Body of pancreas (tissue), 4 donors: ENCODE results near the gene MAML3. TPM values are rescaled to one million over a fixed set of nuclear protein-coding genes. Genes with fewer than 3 reads are reported as not detected.

Experiments
- ATAC-seq: fragments of 150-250 bp; one replicate; pipeline ENCODE4 v1.9.1; 2016
- DNase-seq, 4 donors: peaks; one replicate each; pipeline ENCODE4 v3.0.0-alpha.2; 2019
- H3K27ac ChIP-seq, 4 donors: fragments of 200-600 bp; sonication (generic); 1 replicate in 3 of 4; 2 replicates in 1 of 4; pipeline versions ENCODE4 v1.5.1 to v1.6.1; 2016 to 2019; ENCODE audit warnings: mild to moderate bottlenecking in 1 of 4, mixed read lengths in 1 of 4, moderate library complexity in 1 of 4
- H3K27me3 ChIP-seq, 2 donors: fragments of 200-600 bp; sonication (generic); one replicate each; pipeline ENCODE4 v1.6.0; 2016; ENCODE audit warnings: mild to moderate bottlenecking in 1 of 2
- H3K36me3 ChIP-seq, 2 donors: fragments of 200-600 bp; sonication (generic); replicated peaks in 1 of 2; 2 replicates each; pipeline ENCODE4 v1.5.1; 2016; ENCODE audit warnings: low read depth in 2 of 2; ENCODE audit not compliant: insufficient read depth in 1 of 2
- H3K4me1 ChIP-seq: fragments of 200-600 bp; sonication (generic); one replicate; pipeline ENCODE4 v1.6.0; 2016
- H3K4me3 ChIP-seq, 2 donors: fragments of 200-600 bp; sonication (generic); 1 replicate in 1 of 2; 2 replicates in 1 of 2; pipeline ENCODE4 v1.5.1; 2016 to 2019
- H3K9me3 ChIP-seq, 3 donors: fragments of 200-600 bp; sonication (generic); 1 replicate in 2 of 3; 2 replicates in 1 of 3; pipeline ENCODE4 v1.5.1; 2016
- POLR2A ChIP-seq, 3 donors: fragments of 450-650 bp; IDR thresholded peaks; one replicate each; pipeline ENCODE4 v1.6.1; 2016; ENCODE audit warnings: antibody characterized with exemption in 3 of 3, mild to moderate bottlenecking in 2 of 3
- WGBS, 2 donors: methylation state at CpG; one replicate each; pipeline ENCODE4 v1.1.5; 2017; 5-methylcytosine and 5-hydroxymethylcytosine counted together
- intact Hi-C: fragments of 100-400 bp; cut with DNase I; formaldehyde crosslinking; loops from one replicate; pipeline ENCODE4 v1.15.1; 2023
- total RNA-seq, 2 donors: library from RNA; depleted of rRNA; stranded (reverse); fragments of >200 nt; gene quantifications; one replicate each; pipeline ENCODE4 v1.1.0, GENCODE V29; 2016
- TF ChIP-seq, protein P1 (sequence below), 7 experiments: fragments of 450-650 bp in 4 of 7; fragments of 200-600 bp in 3 of 7; sonication (generic) in 3 of 7; IDR thresholded peaks; one replicate each; pipeline ENCODE4 v1.5.1; 2016 to 2019; ENCODE audit warnings: antibody characterized with exemption in 7 of 7

Gene MAML3
- total RNA-seq, 2 donors from 2014 or later = 11.2 to 11.4 TPM

DNA sequence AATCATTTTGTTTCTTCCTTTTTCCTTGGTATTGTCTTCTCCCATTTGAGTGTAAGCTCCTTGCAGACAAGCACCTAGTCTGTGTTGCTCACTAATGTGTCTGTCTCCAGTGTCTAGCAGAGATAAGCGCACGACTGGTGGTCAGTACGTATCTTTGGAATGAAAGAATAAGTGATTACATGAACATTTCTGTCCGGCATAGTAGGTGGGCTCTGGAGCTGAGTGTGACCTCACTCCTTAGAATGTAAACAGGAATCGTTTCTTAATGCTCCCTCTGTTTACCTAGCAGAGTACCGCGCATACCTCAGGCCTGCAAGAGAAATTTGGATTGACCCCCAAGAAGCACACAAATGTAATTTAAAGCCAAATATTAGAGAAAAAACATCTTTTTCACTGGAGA lies 235.4 kb downstream of the MAML3 start:
- peaks cover 90% of the 10 kb centered on the region for H3K4me1 ChIP-seq
- no peak for ATAC-seq
- DNase-seq = no peak
- peak overlapping the region in 3 of 4 donors; percentile 54 to 81 (median 70) for H3K27ac ChIP-seq
- WGBS, 2 donors = 71 to 78% methylated on average over 7 of the region's 7 CpGs
- H3K4me3 ChIP-seq = no peak overlapping the region
- no peaks in the 10 kb centered on the region for H3K36me3 ChIP-seq
- no peaks in the 10 kb centered on the region for H3K27me3 ChIP-seq
- TF ChIP-seq, protein P1, sequence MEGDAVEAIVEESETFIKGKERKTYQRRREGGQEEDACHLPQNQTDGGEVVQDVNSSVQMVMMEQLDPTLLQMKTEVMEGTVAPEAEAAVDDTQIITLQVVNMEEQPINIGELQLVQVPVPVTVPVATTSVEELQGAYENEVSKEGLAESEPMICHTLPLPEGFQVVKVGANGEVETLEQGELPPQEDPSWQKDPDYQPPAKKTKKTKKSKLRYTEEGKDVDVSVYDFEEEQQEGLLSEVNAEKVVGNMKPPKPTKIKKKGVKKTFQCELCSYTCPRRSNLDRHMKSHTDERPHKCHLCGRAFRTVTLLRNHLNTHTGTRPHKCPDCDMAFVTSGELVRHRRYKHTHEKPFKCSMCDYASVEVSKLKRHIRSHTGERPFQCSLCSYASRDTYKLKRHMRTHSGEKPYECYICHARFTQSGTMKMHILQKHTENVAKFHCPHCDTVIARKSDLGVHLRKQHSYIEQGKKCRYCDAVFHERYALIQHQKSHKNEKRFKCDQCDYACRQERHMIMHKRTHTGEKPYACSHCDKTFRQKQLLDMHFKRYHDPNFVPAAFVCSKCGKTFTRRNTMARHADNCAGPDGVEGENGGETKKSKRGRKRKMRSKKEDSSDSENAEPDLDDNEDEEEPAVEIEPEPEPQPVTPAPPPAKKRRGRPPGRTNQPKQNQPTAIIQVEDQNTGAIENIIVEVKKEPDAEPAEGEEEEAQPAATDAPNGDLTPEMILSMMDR (IDR thresholded peaks at IDR 0.05) = no peak
- TF ChIP-seq POLR2A (IDR thresholded peaks at IDR 0.05) = no peak
- H3K9me3 ChIP-seq = no peaks in the 10 kb centered on the region
- intact Hi-C loops = no loop called here

DNA sequence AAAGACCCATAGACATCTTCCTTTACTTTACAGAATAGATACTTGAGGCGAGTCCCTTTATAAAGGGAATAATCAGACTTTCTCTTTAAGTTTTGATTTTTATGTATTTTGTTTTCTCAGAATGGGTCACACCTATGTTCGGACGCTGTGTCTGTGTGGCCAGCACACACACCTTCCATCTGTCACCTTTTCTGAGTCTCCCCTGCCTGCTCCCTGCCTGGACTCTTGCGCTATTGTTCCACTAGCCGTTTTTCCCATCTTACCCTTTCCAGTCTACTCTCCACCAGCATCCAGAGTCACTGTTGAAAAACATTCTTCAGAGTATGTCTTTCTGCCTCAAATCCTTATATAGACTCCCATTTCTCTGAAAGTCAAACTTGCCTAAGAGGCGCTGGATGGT lies 236.1 kb downstream of the MAML3 start:
- peaks cover 92% of the 10 kb centered on the region for H3K4me1 ChIP-seq
- no peaks in the 10 kb centered on the region for H3K9me3 ChIP-seq
- intact Hi-C loops = no loop called here
- H3K27me3 ChIP-seq = no peaks in the 10 kb centered on the region
- peak overlapping the region in 3 of 4 donors; percentile 54 to 81 (median 70) for H3K27ac ChIP-seq
- DNase-seq (no peak), ATAC-seq (no peak)
- WGBS, 2 donors = 92 to 97% methylated on average over 6 of the region's 6 CpGs
- no peaks in the 10 kb centered on the region for H3K36me3 ChIP-seq
- H3K4me3 ChIP-seq = no peak overlapping the region
- TF ChIP-seq, protein P1 (IDR thresholded peaks at IDR 0.05) = no peak
- TF ChIP-seq POLR2A (IDR thresholded peaks at IDR 0.05) = no peak

DNA sequence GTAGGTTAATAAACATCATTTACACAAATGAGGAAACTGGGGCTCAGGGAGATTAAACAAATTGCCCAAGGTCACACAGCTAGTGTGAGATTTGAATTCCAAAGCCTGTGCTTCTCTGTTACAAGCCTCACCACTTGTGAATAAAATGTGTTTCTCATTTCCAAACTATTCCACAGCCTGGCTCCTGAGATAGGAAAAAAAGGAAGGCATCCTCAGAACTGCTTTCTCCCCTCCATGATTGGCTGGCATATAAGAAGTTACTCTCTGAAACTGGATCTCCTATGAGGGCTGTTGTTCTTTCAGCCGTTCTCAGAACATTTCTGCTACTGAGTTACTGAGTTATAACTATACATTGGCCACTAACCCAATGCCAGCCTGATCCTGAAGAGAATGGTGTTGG lies 237.9 kb downstream of the MAML3 start:
- no peak for TF ChIP-seq POLR2A (IDR thresholded peaks at IDR 0.05)
- TF ChIP-seq, protein P1 (IDR thresholded peaks at IDR 0.05) = no peak
- 31 to 38% methylated on average over 1 of the region's 1 CpG for WGBS, 2 donors
- intact Hi-C loops = no loop called here
- no peak for DNase-seq
- H3K4me3 ChIP-seq = no peak overlapping the region
- H3K27ac ChIP-seq = peak overlapping the region in 2 of 4 donors; percentile 63 to 70
- H3K36me3 ChIP-seq = no peaks in the 10 kb centered on the region
- no peak for ATAC-seq
- no peaks in the 10 kb centered on the region for H3K9me3 ChIP-seq
- no peaks in the 10 kb centered on the region for H3K27me3 ChIP-seq
- H3K4me1 ChIP-seq = peaks cover 83% of the 10 kb centered on the region

DNA sequence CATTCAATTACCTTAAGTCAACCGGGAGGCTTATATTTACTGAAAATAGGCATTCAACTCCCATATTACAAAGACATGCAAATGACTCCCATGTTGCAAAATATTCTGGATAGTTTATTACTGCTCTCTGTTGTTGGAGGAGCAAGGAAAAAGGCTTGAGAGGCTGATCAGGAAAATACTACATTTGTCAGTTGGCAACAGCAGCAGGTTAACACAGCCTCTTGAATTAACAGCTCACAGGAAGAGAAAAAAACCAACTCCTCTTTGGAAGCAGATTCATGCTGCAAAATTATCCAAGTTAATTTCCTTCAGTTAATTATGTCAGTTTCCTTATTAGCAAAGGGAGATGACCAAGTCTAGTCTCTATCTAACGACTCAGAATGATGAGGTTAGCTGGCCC lies 238.9 kb downstream of the MAML3 start:
- no peak for DNase-seq
- H3K4me1 ChIP-seq = peaks cover 73% of the 10 kb centered on the region
- H3K4me3 ChIP-seq = no peak overlapping the region
- peak overlapping the region; percentile 9 to 70 (median 52) for H3K27ac ChIP-seq
- intact Hi-C loops = no loop called here
- TF ChIP-seq, protein P1 (IDR thresholded peaks at IDR 0.05) = no peak
- TF ChIP-seq POLR2A (IDR thresholded peaks at IDR 0.05) = no peak
- H3K9me3 ChIP-seq = no peaks in the 10 kb centered on the region
- no peaks in the 10 kb centered on the region for H3K36me3 ChIP-seq
- H3K27me3 ChIP-seq = no peaks in the 10 kb centered on the region
- WGBS, 2 donors = 63 to 78% methylated on average over 2 of the region's 2 CpGs
- no peak for ATAC-seq

DNA sequence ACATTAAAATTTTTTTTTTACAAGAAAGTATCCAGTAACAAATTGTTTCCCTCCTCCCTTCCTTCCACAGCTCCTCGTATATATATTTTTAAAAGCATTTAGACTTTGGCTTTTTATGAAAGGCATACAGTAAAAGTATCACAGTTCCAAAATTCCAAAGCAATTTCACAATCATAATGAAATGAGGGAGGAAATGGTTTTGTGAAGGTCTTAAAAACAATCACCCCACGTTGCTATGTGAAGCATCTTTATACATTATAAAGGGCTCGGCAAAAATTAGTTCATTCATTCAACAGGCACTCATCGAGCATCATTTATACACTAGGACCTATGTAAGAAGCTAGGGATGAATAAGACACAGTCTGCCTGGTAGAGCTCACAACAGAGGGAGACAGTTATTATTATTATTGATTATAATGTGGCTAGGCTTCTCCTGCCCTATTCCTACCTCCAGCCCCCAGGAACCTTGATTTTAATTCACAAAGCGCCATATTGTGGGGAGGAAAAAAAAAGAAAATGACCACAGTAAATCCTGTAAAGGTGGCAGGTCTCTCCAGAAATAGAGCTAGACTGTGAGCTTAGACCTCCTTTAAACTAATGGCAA lies 239.9 kb downstream of the MAML3 start:
- Histone ChIP-seq H3K27me3 (no peaks in the 10 kb centered on the region), H3K27ac (peak overlapping the region in 3 of 4 donors; percentile 54 to 70 (median 63)), H3K9me3 (no peaks in the 10 kb centered on the region), H3K4me1 (peaks cover 67% of the 10 kb centered on the region), H3K36me3 (no peaks in the 10 kb centered on the region), H3K4me3 (no peak overlapping the region)
- DNase-seq (no peak), ATAC-seq (peak; percentile 8)
- intact Hi-C loops = no loop called here
- WGBS, 2 donors = 36 to 38% methylated on average over 5 of the region's 5 CpGs
- TF ChIP-seq, protein P1 (IDR thresholded peaks at IDR 0.05) = no peak
- TF ChIP-seq POLR2A (IDR thresholded peaks at IDR 0.05) = no peak
